Smooth muscle cell (in vitro differentiated cells): ENCODE measurements around the gene MGRN1. TPM values are rescaled to one million over a fixed set of nuclear protein-coding genes. Genes with fewer than 3 reads are reported as not detected.

Experiments
- DNase-seq: peaks from one replicate; lab custom pipeline; 2025; ENCODE audit not compliant: unreplicated experiment; lab: John Stamatoyannopoulos, UW
- H2AFZ ChIP-seq: fragments of 200-600 bp; sonication (generic); 2 replicates; pipeline ENCODE4 v1.6.0; 2016; ENCODE audit warnings: antibody characterized with exemption, low read depth, mild to moderate bottlenecking
- H3F3A ChIP-seq: fragments of 200-600 bp; sonication (generic); 2 replicates; pipeline ENCODE4 v1.6.0; 2017; ENCODE audit warnings: antibody characterized with exemption, low read depth
- H3K27ac ChIP-seq: fragments of 200-600 bp; sonication (generic); 2 replicates; pipeline ENCODE4 v1.5.1; 2016; ENCODE audit warnings: low read depth, mild to moderate bottlenecking
- H3K27me3 ChIP-seq: fragments of 200-600 bp; sonication (generic); 2 replicates; pipeline ENCODE4 v1.6.1; 2016; ENCODE audit warnings: low read depth, mild to moderate bottlenecking
- H3K36me3 ChIP-seq: fragments of 200-600 bp; sonication (generic); 2 replicates; pipeline ENCODE4 v1.5.1; 2016; ENCODE audit warnings: low read depth
- H3K4me1 ChIP-seq: fragments of 200-600 bp; sonication (generic); 2 replicates; pipeline ENCODE4 v1.5.1; 2016; ENCODE audit warnings: low read depth
- H3K4me2 ChIP-seq: fragments of 200-600 bp; sonication (generic); 2 replicates; pipeline ENCODE4 v1.6.0; 2016; ENCODE audit warnings: mild to moderate bottlenecking
- H3K4me3 ChIP-seq: fragments of 200-600 bp; sonication (generic); 2 replicates; pipeline ENCODE4 v1.5.1; 2016; ENCODE audit warnings: mild to moderate bottlenecking
- H3K79me2 ChIP-seq: fragments of 200-600 bp; sonication (generic); 2 replicates; pipeline ENCODE4 v1.6.0; 2016; ENCODE audit warnings: low read depth, mild to moderate bottlenecking
- H3K9ac ChIP-seq: fragments of 200-600 bp; sonication (generic); 2 replicates; pipeline ENCODE4 v1.6.0; 2016; ENCODE audit warnings: low read depth
- H3K9me3 ChIP-seq: fragments of 200-600 bp; sonication (generic); replicated peaks from 2 replicates; pipeline ENCODE4 v1.5.1; 2016; ENCODE audit warnings: low read depth
- H4K20me1 ChIP-seq: fragments of 200-600 bp; sonication (generic); 2 replicates; pipeline ENCODE4 v1.6.0; 2016; ENCODE audit warnings: low read depth
- WGBS: methylation state at CpG from one replicate; pipeline ENCODE4 v1.1.7; 2016; ENCODE audit warnings: low lambda C conversion rate; 5-methylcytosine and 5-hydroxymethylcytosine counted together
- polyA plus RNA-seq: library from polyadenylated mRNA; unstranded; fragments of >200 nt; fragmentation: Nextera tagmentation; extraction: Ambion mirVana; gene quantifications from 2 replicates; pipeline ENCODE4 v1.2.1, GENCODE V29; 2016
- total RNA-seq: library from RNA; depleted of rRNA; stranded (reverse); fragments of >200 nt; gene quantifications from 2 replicates; pipeline ENCODE4 v1.2.3, GENCODE V29; 2014
- TF ChIP-seq, protein P1 (sequence below): fragments of 200-600 bp; sonication (generic); IDR thresholded peaks from 2 replicates; pipeline ENCODE4 v1.5.1; 2017; ENCODE audit warnings: borderline replicate concordance, mild to moderate bottlenecking, antibody characterized with exemption; ENCODE audit not compliant: insufficient read depth, poor library complexity, severe bottlenecking

MGRN1 gene
- total and polyA plus RNA-seq, 2 experiments from 2014 or later = 22.0 to 23.2 TPM

DNA sequence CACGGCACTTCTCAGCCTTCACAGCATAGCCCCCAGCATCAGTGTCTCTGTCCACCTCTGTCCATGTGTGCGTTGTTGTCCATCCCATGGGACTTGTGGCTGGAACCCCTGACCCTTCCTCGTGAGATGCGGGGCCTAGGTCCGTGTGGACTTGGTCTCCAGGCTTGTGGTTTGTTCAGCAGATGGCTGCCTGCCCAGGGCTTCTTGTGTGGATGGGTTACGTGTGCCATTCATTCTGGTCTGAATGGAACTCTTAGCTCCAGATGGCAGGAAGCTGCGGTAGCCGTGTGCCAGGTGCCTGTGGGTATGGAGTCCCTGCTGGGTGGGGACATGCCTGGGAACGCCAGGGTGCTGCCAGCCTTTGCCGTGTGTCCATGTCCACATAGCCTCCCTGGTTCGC lies 37.0 kb downstream of the MGRN1 start:
- Histone ChIP-seq H4K20me1 (peaks cover 80% of the 10 kb centered on the region), H3K9ac (no peak overlapping the region), H3K9me3 (no peaks in the 10 kb centered on the region), H3K36me3 (no peaks in the 10 kb centered on the region), H3K4me3 (no peak overlapping the region), H3F3A (no peaks in the 10 kb centered on the region), H3K27me3 (no peaks in the 10 kb centered on the region), H3K4me1 (no peaks in the 10 kb centered on the region), H2AFZ (no peak overlapping the region), H3K4me2 (no peak overlapping the region), H3K27ac (no peak overlapping the region), H3K79me2 (no peaks in the 10 kb centered on the region)
- TF ChIP-seq, protein P1, sequence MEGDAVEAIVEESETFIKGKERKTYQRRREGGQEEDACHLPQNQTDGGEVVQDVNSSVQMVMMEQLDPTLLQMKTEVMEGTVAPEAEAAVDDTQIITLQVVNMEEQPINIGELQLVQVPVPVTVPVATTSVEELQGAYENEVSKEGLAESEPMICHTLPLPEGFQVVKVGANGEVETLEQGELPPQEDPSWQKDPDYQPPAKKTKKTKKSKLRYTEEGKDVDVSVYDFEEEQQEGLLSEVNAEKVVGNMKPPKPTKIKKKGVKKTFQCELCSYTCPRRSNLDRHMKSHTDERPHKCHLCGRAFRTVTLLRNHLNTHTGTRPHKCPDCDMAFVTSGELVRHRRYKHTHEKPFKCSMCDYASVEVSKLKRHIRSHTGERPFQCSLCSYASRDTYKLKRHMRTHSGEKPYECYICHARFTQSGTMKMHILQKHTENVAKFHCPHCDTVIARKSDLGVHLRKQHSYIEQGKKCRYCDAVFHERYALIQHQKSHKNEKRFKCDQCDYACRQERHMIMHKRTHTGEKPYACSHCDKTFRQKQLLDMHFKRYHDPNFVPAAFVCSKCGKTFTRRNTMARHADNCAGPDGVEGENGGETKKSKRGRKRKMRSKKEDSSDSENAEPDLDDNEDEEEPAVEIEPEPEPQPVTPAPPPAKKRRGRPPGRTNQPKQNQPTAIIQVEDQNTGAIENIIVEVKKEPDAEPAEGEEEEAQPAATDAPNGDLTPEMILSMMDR = no peak
- 91% methylated on average over 11 of the region's 11 CpGs for WGBS
- DNase-seq = no peak

- Histone ChIP-seq H3K9ac (no peak overlapping the region), H3K79me2 (no peaks in the 10 kb centered on the region), H4K20me1 (peaks cover 71% of the 10 kb centered on the region), H3K4me3 (no peak overlapping the region), H3K36me3 (no peaks in the 10 kb centered on the region), H3K27me3 (no peaks in the 10 kb centered on the region), H3K4me2 (no peak overlapping the region), H2AFZ (no peak overlapping the region), H3K27ac (no peak overlapping the region), H3F3A (no peaks in the 10 kb centered on the region), H3K4me1 (no peaks in the 10 kb centered on the region), H3K9me3 (no peaks in the 10 kb centered on the region)
- TF ChIP-seq, protein P1 = no peak
- DNase-seq = no peak
- 95% methylated on average over 5 of the region's 5 CpGs for WGBS
Observed at GRCh38 chr16:4663465-4663776, 38.8 kb downstream of the MGRN1 start.

GRCh38 chr16:4663777-4664465 lies 39.3 kb downstream of the MGRN1 start:
- H3K4me1 ChIP-seq = no peaks in the 10 kb centered on the region
- no peak overlapping the region for H3K4me2 ChIP-seq
- no peak for DNase-seq
- H3K9ac ChIP-seq = no peak overlapping the region
- no peaks in the 10 kb centered on the region for H3F3A ChIP-seq
- H2AFZ ChIP-seq = no peak overlapping the region
- no peaks in the 10 kb centered on the region for H3K79me2 ChIP-seq
- H3K27me3 ChIP-seq = no peaks in the 10 kb centered on the region
- peaks cover 71% of the 10 kb centered on the region for H4K20me1 ChIP-seq
- H3K36me3 ChIP-seq = peaks cover 5% of the 10 kb centered on the region
- no peak overlapping the region for H3K4me3 ChIP-seq
- no peaks in the 10 kb centered on the region for H3K9me3 ChIP-seq
- H3K27ac ChIP-seq = no peak overlapping the region
- WGBS = 97% methylated on average over 25 of the region's 25 CpGs
- TF ChIP-seq, protein P1 = no peak
